Measurements from ENCODE around the gene CRISP1.
A peak's percentile ranks its signal among the peaks of the same experiment; 100 is the strongest.
"Not testable (repeated sequence)": the region's sequence is repeated elsewhere in the genome, so short reads cannot be mapped to it uniquely, and the experiment has no call there.

Gene CRISP1, protein sequence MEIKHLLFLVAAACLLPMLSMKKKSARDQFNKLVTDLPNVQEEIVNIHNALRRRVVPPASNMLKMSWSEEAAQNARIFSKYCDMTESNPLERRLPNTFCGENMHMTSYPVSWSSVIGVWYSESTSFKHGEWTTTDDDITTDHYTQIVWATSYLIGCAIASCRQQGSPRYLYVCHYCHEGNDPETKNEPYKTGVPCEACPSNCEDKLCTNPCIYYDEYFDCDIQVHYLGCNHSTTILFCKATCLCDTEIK

DNA sequence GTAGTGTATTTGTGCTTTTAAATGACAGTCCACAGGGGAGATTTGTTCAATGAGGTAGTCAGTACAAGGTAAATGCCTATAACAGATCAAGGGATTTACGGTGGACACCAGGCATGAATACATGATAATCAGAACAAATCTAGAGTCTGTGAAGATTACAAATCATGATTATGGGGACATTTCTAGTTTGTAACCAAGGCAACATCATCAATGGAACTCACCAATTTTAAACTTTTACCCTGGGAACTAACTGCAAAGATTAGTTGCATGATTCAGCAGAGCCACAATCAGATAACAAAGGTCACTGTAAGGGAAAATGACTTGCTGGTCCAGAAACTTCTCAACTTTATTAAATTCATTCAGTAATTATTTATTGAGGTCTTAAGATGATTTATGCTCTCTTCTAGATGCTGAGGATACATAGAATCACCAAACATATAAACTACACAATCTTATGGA is at the start of gene CRISP1:
TSS of gene CRISP1 (minus strand) at position 51 of the 459 bp plus-strand sequence. CDS start 9,135 bp downstream, outside the sequence.
- no peak for DNase-seq (ENCODE audit: low spot score)

DNA sequence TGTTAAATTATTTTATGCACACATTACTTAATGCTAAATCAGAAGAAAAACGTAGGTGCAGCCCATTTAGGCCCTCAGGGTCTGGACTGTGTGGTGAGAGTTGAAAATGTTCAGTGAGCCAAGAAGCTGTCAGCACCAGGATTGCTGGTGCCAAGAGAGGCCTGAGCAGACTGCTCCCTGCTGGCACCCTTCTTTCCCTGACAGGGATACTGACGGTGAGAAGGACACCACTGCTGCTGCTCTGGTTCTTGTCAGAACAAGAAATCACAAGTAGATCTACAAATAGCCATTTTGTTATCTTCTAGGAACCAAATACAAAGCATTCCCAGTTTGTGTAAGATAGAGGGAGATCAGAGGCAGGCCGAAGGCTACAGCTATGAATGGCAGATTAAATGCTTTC is 48.7 kb upstream of the CRISP1 start:
- DNase-seq (ENCODE audit: low spot score), result no peak

DNA sequence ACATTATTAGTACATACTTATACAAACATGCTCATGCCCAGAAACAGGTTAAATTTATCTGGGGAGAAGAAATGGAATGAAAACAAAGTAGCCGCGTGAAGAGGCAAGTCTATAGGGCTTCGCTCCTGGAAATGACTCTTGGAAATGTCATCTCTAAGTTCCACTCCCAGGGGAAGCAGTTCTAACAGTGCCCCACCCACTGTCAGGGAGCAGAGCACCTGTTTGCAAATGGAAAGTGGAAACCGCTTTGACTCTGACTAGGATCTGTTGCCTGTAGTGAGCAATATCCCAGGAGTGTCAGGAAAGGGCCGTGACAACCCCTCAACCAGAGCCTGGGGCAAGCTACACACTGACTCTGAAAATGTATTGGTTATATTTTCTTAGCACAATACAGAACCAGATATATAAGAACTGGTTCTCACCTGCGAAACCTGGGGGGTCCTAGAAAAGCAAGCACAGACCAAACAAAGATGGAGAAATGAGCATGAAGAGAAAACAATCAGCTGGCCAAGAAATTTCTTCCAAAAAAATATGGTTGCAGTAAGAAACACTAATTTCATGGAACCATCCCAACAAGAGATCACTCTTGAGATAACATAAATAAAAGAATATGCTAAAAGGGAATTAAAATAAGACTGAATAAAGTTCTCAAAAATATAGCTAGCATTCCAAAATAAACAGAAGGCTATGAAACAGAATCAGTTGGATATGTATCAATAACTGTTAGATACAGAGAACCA is 47.5 kb upstream of the CRISP1 start:
- no peak for DNase-seq (ENCODE audit: low spot score)

DNA sequence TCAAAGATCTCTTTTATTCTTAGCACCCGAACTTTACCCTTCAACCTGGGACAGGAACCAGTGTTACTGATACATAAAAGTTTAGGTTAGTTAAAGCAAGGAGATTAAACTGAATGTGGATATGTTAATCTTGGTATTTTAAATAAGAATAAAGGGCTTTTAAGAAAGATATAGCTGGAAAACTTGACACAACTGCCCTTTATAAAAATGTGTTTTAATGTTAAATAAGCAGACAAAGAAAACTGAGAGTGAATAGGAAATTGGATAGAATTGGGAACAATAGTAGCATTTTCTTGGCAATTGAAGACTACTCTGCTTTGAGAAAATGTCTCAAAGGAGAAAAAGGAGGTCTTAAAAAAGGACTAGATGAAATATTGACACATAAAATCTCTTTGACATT is 45.9 kb upstream of the CRISP1 start:
- DNase-seq (ENCODE audit: low spot score), result no peak

DNA sequence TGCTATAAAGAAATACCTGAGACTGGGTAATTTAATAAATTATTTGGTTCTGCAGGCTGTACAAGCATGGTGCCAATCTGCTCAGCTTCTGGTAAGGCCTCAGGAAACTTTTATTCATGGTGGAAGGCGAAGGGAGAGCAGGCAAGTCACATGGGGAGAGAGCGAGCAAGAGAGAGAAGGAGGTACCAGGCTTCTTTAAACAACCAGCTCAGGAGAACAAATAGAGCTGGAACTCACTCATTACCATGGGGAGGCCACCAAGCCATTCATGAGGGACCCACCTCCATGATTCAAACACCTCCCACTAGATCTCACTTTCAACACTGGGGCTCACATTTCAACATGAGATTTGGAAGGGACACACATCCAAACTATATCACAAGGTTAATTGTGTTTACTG is 44.9 kb upstream of the CRISP1 start:
- DNase-seq (ENCODE audit: low spot score), result no peak

DNA sequence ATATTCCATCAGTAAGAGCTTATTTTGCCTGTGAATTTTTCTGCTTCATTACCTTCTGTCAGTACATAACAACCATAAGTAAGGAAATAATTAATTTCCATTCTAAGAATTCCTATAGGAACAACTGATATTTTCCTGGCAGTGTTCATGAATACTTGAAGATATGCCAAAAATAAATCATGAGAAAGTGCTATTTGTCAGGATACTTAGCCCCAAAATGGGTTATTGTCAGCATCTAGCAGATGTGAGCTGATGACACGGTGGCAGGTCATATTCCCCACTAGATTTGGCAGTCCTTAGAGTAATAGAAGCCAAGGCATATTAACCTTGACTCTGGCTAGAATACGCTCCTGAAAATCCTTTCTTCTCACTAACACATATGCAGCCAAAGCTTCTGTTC is 43.2 kb upstream of the CRISP1 start:
- no peak for DNase-seq (ENCODE audit: low spot score)

DNA sequence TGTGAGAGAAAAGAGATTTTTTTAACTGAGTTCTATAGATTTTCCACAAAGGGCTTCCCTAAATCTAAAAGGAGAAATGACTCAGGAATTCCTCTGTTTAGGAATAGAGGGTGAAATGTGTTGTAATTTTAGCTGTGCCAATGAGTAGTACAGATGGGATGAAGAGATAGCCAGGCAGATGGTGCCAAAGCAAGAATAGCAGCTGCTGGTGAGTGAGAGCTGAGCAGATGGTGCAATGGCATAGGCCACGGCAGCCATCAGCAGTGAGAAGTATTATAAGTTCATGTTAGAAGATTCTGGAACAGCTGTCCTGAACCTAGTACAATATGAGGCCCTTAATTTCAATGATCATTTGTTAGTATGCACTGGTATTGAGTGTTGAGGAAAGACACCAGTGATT is 40.2 kb upstream of the CRISP1 start:
- DNase-seq (ENCODE audit: low spot score), result no peak

DNA sequence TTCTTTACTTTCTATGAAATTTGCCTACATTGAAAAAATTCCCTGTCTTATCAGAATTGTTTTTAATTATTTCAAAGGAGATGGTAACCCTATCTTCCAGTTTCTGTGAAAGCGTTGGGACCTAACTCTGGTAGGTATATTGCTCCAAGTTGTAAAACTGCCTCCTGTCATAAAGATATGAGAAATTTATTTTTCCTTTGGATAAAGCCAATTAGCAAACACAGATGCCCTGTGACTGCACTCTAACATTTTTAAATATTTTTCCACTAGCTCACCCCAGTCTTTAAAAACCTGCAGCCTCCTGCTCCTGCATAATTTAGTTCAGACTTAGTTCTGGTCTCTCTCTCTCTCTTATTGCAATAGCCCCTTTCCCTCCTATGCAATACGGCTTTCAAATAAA is 39.0 kb upstream of the CRISP1 start:
- no peak for DNase-seq (ENCODE audit: low spot score)

DNA sequence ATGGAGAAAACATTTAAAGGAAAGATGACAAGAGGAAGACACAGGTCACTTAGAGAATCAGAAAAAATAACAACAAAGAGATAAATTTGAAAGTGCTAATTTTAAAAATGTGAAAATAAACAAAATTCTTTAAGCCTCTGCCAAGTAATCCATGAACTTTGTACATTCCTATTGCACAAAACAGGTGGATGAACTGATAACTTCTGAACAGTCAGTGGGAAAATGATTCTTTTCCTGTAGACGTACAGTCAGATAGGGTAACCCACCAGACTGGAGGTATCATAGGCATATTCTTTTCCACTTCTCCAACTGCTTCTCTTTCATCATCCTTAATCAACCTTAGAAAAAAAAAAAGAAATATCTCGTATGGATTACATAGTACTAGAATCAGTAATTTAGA is 36.5 kb upstream of the CRISP1 start:
- no peak for DNase-seq (ENCODE audit: low spot score)

DNA sequence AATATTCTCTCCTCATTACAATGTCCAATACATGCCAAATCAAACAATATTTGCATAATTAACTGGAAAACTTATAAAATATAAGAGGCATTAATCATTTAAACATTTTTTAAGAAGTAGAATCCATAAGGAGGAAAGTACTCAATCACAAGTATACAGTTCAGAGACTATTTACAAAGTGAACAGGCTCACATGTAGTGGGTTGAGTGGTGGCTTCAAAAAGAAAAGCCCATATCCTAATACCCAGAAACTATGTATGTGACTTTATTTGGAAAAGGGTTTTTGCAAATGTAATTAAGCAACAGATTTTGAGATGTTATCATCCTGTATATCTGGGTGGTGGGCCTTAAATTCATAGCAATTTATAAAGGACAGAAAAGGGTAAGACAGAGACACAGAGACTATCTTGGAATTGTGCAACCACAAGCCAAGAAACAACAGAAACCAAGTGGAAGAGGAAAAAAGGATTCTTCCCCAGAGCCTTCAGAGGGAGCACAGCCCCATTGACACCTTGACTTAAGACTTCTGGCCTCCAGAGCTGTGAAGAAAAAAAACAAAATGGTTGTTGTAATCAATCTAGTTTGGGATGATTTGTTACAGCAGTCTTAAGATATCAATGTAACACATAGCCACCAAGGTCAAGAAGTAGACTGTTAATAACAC is 32.7 kb upstream of the CRISP1 start:
- DNase-seq (ENCODE audit: low spot score), result no peak

DNA sequence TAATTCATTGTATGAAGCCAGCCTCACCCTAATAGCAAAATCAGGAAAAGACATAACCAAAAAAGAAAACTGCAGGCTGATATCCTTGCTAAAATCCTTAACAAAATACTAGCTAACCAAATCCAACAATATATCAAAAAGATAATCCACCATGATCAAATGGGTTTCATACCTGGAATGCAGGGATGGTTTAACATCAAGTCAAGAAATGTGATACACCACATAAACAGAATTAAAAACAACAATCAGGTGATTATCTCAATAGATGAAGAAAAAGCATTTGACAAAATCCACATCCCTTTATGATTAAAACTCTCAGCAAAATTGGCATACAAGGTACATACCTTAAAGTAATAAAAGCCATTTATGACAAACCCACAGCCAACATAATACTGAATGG is 29.2 kb upstream of the CRISP1 start:
- DNase-seq (ENCODE audit: low spot score), result not testable (repeated sequence)

DNA sequence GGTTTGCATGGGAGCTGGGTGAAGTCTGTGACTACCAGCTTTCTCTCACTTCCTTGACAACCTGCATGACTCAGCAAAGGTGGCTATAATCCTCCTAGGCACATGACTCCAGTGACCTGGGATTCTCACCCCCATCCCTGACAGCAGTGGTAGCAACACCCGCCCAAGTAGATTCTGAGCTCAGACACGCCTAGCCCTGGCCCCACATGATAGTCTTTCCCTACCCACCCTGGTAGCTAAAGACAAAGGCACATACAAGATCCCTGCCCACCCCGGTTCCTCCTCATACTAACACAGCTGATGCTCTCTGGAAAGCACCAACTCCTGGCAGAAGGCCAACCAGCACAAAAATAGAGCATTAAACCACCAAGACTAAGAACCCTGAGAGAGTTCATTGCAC is 25.9 kb upstream of the CRISP1 start:
- no peak for DNase-seq (ENCODE audit: low spot score)

DNA sequence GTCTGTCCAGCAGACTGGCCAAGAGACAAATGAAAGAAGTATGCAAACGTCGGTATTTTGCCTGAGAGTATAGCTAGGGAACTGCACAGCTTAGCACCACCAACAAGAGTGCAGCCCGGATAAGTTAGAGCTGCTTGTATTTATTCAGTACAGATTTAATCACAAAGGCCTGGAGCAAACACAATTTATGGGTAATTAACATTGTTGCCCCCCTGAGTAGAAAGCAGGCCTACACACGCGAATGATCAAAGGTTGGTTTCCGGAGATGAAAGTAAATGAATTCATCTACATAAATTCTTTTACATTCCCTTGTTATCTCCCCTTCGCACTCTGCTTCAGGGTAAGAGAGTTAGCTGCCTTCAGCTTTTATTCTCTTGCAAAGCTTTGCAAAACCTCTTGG is 24.7 kb upstream of the CRISP1 start:
- DNase-seq (ENCODE audit: low spot score), result no peak

DNA sequence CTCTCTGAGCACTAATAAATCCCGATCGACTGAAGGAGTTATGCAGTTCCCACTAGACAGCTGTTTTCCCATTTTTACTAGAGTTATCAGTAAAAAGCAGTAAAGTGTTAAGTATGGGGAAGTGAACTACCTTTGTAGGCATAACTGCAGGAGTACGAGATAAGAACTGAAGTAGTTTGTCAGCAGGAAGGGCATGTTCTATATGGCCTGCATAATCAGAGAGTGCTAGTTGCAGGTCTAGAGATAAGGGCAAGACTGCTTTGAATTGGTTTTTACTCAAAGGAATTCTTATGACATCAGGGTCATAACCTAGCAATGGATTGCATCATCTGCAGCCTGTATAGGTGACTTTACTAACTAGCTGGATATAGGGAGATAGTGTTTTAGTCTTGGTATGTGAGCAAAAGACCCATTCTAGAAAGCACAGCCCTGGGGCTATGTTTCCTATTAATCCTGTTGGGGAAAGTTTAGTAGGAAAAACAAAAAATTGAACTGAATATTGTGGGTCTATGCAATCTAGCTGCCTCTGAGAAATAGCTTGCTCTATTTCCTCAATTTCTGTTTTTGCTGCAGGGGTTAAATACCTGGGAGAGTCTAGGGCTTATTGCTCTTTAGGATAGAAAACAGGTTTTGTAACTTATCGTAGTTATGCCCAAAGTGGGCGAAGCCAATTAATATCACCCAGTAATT is 22.6 kb upstream of the CRISP1 start:
- DNase-seq (ENCODE audit: low spot score), result no peak

DNA sequence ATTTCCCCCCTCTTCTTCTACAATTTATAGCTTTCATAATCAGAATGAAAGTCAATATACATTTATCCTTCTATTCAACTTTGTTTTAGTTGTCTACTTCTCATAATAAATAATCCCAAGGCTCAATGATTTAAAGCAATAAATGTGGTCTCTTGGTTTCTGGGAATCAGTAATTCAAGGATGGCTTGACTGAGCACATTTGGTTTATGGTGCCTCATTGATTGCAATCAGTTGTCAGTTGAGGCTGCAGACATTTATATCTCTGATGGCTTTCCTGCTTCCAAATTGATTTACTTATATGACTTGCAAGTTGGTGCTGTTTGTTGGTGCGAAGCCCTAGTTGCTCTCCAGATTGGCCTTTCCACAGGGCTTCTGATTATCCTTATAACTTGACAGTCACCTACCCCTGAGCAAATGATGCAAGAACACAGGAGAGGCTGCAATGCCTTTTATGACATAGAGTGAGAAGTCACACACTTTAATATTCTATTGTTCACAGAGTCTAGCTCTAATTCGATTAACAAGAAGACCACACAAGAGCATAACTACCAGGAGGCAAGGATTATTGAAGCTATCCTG is 2.7 kb upstream of the CRISP1 start:
- DNase-seq (ENCODE audit: low spot score), result no peak

DNA sequence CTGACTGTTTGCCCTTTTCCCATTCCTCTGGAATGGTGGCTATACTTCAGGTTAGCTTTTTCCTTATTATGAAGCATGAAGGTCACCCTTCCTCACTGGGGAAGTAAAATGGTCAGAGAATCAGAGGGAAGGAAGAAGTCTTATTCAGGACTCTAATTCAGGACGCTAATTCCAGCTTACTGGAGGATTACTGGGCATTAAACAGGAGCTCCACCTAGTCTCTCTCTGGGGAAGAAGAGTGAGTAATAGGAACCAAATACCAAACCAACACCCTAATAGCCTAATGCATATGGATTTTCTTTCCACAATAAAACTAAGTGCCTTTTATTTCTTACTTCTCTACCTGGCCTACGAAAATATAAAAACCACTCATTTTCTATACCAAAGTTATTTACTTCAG is 10.1 kb downstream of the CRISP1 start:
- no peak for DNase-seq (ENCODE audit: low spot score)

DNA sequence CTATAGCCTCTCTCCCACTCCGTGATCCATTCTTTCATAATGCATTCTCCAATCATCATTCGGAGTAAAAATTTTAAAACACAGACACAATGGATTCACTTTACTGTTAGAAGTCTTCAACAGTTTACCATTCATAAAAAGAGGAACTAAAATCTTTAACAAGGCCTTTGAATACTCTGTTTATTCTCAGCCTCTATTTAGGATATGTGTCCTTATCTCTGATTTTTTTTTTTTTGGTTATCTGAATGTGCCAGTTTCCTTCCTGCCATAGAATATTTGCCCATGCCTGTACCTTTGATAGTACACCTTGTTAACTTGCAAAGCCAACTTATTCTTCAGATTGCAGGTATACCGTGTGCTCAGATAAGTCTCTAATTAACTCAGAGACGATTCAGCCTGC is 11.1 kb downstream of the CRISP1 start:
- no peak for DNase-seq (ENCODE audit: low spot score)

DNA sequence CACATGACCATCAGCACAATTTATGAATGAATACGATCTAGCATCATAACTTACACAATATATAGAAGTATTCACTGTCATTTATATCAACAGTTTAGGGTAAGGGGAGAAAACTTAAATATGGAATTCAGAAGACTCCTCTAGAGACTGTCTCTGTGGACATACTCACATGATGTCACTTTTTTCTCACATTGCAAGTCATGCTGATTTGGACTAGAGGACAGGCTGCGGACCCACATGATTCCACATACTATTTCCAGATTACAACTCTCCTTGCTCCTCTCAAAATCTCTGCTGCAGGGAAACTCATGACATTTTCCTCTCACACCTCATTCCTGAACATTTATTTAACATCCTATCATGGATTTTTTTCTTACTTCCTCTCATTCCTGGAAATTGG is 13.4 kb downstream of the CRISP1 start:
- DNase-seq (ENCODE audit: low spot score), result no peak

DNA sequence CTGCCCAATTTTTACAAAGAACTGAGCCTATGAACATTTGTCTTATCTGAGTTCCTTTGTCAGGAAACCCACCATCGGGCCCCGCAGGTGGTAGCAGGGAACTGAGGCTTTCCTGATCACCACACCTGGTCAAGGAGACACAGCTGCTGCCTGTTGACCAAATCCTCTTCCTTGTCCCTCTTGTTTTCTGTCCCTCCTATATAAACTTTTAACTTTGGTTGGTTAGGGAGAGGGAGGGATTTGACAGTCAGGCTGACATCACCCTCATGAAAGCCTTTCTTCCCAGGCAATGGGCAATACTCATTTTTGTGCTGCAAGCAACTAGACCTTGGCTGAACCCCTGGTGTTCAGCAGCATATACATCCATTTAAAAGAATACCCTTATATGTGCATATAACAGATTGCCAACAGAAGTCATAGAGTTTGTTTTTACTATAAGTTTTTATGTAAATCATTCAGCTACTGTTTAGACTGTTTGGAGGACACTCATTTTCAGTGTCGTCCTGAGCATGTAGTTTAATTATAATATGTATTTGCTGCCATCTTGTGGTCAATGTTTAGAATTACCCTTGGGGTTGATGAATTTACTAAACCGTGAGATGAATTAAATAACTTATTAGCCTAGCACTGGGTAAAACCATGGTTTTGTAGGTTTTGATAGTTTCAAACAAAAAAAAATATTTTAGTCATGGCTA is 17.0 kb downstream of the CRISP1 start:
- DNase-seq (ENCODE audit: low spot score), result peak; percentile 49

DNA sequence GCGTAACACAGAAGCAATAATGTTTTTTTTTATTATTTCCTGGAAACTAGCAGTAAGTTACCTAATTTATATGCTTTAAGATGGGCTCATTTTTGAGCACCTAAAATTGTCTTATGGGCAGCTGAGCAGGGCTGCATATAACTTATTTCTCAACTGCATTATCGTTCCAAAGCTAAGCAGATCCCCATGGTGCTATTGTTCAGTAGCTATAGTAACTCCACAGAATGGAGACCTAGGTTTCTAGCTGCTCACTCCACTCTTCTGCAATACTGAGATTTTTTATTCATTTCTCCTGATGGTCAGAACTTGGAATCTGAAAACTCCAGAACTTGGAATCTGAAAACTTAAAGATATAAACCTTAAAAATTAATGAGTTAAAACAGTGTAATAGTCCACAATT is 18.7 kb downstream of the CRISP1 start:
- DNase-seq (ENCODE audit: low spot score), result no peak

DNA sequence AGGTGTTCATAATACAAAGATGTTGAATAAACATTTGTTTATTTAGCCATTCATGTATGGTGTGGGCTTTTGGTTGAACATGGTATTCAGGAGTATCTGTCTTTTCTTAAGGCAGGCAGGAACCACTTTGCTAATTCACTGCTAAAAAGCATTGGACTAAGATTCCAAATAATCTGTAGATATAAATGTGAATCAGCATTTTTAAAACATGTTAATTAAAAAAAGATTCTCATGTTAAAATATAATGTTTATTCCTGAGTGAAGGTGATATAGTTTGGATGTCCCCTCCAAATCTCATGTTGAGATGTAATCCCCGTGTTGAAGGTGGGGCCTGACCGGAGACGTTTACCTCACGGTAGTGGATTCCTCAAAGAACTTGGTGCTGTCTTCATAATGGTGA is 19.3 kb downstream of the CRISP1 start:
- DNase-seq (ENCODE audit: low spot score), result no peak

DNA sequence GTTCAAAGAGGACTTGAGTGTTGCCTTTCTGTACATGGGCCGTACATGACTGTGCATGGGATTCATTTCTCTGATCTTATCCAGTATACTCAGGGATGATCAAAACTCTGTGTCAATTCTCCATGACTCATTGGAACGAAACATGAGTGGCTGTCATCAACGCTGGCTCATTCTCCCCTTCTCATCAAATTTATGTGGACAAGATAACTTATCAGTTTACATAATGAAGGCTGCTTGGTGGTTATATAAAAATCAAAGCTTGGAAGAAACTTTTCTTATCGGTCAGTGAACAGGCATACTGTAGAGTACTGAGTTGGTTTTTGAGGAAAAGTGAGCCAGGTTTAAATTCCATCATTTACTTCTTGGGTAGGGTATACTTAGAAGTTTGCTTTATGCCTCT is 24.9 kb downstream of the CRISP1 start:
- DNase-seq (ENCODE audit: low spot score), result no peak

All from AG08395 (cell line).